CD4-positive, alpha-beta T cell treated with Interleukin-15 for 4 hours (primary cell): Measurements from ENCODE around the gene PFN3.

Experiments used
- DNase-seq: peaks from one replicate; pipeline ENCODE4 v3.0.0-alpha.2; 2020; ENCODE audit warnings: low spot score

PFN3 gene, protein sequence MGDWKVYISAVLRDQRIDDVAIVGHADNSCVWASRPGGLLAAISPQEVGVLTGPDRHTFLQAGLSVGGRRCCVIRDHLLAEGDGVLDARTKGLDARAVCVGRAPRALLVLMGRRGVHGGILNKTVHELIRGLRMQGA

DNA sequence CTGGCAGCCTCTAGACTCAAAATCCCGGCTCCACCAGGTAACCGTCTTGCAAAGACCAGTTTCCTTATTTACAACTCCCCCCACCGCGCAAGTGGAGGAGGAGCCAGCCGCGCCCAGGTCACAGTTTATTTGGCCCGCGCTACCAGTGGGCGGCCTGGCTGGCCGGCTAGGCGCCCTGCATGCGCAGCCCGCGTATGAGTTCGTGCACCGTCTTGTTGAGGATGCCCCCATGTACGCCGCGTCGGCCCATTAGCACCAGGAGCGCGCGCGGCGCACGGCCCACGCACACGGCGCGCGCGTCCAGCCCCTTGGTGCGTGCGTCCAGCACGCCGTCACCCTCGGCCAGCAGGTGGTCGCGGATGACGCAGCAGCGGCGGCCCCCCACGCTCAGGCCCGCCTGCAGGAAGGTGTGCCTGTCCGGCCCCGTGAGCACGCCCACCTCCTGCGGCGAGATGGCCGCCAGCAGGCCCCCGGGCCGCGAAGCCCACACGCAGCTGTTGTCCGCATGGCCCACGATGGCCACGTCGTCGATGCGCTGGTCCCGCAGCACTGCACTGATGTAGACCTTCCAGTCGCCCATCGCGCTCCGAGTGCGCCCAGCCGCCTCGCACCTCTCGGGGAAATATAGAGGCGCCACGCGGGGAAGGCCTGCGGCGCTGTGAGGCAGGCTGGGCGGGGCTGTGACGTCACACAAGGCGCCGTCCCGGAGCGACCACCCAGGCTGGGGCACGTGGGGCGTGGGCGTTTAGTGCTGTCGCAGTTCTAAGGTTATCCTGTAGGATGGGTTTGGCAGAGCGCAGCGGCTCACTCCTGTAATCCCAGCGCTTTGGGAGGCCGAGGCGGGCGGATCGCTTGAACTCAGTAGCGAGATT lies at the start of gene PFN3:
PFN3 (minus strand) TSS at position 665 of the 872 bp plus-strand sequence; CDS start at position 580, 85 bp downstream.
- DNase-seq: no peak

DNA sequence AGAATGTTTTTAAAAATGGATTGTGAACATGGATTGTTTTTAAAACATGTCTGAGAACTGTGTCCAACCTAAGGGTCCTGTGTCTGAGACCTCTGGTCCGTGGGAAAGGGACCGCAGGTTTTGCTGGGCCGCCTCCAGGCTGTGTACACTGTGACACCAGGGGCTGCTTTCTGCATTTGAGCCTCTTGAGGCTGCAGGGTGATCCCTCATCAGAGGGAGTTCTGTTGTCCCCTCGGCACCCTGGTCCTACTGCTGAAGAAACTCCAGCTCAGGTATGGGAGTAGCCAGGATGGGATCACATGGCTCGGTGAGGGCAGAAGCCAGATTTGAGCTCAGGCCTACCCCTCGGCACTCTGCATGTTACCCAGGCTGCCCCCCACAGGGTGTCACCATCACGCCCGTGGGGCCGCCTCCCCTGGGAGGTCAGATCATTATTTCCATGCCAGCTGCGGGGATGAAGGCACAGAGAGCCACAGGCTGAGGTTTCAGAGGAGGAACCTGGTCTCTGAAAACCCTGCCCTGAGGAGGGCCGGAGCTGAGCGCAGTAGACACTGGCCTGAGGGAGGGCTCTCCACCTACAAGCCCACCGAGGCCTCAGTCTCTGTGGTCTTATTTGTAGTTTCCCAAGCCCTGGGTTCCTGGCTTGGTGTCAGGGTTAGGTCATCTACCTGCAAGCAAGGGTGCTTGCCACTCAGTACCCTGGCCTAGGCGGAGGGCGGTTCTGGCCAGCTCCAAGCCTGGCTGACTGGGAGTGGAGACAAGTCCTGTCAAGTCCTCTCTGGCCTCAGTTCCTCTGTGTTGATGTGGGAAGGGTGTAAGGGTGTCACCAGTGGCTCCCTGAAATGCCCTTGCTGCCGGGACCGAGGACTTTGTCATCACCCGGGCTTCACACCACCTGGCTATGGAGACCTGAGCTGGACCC lies 48.9 kb upstream of the PFN3 start:
- no peak for DNase-seq

DNA sequence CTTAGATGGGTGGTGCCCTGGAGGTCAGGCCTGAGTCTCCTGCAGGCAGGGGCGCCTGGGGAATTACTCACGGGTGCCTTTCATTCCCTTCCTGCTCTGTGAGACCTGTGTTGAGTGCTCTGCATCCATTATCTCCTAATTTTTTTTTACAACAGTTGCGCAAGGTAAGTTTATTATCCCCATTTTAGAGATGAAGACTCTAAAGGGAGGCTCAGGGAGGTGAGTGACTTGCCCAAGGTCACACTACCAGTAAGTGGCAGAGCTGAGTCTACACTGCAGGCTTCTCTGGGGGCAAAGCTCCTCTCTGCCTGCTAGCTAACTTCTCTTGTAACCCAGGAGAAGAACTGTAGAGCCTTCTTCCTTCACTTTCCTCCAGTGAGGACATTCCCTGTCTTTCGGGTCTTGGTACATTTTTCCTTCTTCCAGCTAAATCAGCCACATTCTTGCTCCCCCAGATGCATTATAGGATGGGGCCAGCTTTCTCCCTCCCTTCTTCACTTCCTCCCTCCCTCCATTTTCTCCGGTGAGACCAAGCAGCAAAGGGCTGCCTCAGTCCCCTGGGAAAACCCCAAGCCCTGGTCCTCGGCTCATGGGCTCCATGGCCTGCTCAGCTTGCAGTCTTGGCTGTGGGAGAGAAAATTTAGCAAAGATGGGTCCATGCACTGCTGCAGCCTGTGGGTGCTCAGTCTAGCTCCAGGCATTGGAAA lies 47.9 kb upstream of the PFN3 start:
- no peak for DNase-seq

DNA sequence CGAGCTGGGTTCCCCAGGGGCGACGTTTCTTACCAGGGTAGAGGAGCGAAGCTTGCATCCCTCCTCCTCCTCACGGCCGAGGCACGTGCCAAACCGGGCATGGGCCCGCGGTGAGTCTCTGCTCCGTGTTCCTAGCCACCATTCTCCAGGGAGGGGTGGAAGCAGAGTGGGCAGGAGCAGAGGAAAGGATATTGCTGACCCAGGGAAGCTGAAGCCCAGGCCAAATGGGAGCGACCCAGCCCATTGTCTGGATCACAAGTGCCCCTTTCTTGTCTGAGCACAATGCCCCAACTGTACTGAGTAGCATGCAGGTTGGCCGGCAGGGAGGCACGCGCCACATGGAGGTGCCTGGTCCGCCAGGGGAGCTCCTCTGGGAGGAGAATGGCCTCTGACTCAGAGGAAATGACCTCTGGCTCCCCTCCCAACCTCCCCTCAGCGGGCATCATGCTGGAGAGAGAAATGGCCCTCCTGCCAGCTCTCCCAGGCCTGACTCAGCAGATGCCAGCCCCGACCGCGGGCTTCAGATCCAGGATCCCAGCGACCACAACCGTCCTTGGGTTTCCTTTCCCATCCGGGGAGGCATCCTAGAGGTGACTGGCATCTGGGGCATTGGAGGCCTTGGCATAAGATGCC lies 47.3 kb upstream of the PFN3 start:
- no peak for DNase-seq

DNA sequence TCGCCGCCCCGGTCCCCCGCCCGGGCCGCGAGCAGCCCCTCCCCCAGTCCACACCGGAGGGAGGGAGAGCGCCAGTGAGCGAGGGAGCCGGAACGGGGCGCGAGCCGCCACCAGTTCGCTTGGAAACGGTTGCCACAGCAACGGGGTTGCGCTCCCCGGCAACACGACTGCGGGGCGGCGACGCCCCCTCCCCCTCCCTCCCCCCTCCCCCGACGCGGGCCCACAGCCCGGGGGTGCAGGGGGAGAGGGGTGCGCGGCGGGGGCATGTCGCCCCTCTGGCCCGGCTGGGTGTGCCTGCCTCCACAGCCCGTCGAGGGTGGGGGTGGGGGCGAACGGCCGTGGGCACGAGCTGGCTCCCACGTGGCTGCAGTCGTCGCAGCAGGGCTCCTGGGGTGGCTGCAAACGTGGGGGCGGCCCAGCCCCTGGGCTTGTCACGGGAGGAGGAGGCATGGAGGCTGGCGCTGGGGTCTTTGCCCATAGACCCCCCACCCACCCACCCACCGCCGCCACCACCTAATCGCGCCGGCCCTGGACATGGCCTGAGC lies 46.7 kb upstream of the PFN3 start:
- peak; percentile 82 for DNase-seq

DNA sequence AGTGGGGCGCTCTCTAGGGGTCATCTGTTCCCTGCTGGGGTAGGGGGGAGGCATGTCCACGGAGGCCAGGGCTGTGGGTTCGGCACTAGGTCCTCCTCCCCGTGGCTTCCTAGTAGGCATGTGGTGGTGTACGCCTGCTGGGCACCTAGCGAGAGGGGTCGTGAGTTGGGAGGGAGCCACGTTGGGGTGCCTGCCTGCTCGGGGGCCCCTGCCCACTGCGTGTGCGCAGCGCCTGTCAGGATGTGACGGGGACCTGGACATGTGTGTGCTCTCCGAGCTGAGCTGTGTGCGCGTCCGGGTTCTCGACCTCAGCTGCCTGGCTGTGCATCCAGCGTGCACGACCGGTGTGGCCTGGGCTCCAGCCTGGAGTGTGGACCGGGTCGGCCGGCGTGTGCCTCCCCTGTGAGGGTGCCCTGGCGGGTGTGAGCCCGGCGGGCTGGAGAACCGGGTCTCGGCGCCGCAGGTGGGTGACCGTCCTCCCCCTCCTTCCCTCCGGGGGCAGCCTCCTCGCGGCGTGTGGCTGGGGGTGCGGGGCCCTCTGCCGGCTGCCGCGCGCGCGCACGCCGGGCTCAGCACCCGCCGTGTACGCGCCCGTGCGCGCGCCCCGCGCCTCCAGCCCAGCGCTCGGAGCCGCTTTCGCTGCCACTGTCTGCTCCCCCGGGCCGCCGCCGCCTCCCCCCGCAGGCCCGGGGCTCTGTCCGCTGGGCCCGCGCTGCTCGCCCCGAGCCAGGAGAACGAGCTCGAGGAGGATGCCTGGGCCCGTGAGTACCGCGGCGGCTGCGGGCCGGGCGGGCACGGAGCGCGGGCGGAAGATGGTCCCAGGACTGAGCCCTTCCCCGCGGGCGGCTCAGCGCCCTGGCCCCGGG lies 46.0 kb upstream of the PFN3 start, which contains the start of gene PRR7:
PRR7 (plus strand) TSS at position 615 of the 866 bp plus-strand sequence. CDS start 8,254 bp downstream, outside the sequence.
- peak; percentile 74 for DNase-seq

DNA sequence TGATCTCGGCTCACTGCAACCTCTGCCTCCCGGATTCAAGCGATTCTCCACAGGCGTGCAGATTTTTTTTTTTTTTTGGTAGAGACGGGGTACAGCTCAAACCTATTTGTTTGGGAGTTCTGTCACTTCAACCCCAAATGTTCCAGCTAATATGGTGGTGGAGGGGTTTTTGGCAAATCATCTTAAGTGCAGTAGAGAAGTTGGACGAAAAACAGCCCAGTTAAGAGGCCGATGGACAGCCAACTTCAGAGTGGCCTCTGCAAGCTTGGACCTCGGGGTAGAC lies 45.4 kb upstream of the PFN3 start:
- no peak for DNase-seq

DNA sequence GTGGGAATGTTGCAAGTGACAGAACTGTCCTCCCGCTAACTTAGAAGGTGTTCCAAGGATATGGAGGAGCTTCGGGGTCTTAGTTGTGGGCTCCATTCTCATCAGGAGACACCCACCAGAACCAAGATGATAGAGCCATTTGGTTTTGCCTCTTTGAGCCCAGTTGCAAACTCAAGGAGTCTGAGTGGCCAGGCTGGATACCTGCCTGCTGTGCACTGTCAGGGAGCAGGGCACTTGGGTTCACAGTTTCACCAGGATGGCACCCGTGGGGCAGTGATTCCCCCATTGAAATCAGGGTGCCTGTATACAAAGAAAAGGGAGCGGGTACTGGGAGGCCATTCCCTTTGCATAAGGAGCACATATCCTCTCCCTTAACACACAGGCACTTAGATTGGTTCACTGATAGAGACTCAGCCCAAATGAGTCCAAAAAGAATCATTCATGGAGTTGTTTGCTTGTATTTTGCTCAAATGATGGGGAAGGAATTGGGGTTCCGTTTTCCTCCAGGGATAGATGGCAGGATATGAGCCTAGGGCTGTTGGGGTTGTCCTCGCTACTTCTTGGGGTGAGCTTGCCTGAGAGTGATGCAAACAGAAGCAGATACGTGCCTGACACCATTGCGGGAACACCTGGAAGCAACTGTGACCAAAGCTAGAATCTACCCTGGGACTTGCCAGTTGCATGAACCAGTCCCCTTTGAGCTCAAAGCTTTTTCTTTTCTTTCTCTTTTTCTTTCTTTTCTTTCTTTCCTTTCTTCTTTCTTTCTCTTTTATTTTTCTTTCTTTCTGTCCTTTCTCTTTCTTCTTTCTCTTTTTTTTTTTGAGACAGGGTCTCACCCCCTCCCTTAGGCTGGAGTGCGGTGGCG lies 44.8 kb upstream of the PFN3 start:
- DNase-seq: peak; percentile 31

DNA sequence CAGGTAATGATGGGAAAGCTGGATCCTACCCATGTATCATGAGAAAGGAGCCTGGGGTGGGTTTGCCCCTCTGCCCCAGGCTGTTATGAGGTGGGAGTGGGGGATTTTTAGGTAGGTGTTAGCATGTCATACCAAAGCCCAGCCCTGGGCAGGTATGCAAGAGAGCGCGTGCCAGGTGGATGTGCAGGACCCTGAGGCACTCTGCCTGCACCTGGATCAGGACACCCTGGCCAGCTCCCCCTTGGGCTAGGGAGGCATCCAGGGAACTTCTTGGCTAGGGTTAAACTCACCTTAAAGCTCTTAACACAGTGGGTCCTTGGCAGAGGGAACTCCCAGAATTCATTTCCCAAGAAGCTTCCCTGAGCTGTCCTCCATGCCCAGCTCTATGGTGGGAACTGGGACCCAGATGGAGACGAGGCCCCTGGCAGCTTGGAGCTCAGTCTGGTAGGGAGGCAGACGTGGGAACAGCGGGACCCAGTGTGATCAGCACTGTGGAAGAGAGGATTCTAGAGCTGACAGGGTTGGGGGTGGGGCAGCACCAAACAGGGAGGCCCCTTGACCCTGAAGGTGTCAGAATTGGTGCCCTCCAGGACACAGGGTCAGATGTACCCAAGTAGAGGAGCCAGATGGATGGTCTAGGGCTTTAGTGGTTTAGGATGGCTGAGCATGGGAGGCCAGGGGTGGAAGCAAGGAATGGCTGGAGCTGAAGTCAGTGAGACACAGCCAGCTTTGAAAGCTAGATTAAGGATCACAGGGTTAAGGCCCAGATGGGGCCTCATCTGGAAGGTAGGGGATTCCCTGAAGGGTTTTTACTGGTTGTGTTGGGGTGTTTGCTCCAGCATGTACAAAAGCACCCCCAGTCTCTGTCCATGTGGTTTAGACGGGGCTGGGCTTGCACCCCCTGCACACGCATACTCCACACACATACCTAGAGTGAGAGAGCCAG lies 43.9 kb upstream of the PFN3 start:
- DNase-seq: peak; percentile 36

DNA sequence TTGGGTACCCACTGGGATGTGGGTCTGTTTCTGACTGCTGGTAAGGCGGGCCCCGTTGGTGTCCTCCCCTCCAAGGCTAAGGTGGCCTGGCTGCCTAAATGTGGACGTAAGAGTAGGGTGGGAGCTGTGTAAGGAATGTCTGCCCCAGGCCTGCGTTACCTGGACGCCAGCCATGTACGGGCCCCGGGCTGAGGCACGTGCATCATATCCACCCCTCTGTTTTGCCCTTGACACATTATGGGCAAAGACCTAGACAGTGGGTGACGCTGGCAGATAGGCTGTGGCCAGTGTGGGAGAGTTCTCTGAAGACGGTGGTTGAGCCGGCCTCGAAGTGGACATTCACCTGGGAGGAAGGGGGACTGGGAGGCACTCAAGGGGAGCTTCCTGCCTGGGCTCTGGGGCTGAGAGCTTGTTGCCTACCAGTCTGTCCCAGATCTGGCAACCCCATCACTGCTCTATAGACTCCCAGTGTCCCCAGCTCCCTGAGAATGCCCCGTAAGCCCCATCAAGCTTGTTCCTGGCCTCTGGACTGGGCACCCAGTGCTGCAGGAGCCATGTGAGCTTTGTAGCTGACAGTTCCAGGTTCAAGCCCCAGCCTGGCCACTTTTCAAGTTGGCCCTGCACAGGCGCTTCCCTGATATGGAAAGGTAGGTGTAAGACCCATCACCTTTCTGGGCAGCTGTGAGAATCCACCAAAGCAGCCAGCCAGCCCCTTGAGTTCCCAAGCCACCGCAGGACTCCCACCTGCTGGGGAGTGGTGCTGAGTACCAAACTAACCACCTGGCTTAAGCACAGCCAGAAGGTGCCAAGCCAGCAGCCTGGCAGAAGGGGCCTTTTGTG lies 42.9 kb upstream of the PFN3 start:
- DNase-seq: no peak

DNA sequence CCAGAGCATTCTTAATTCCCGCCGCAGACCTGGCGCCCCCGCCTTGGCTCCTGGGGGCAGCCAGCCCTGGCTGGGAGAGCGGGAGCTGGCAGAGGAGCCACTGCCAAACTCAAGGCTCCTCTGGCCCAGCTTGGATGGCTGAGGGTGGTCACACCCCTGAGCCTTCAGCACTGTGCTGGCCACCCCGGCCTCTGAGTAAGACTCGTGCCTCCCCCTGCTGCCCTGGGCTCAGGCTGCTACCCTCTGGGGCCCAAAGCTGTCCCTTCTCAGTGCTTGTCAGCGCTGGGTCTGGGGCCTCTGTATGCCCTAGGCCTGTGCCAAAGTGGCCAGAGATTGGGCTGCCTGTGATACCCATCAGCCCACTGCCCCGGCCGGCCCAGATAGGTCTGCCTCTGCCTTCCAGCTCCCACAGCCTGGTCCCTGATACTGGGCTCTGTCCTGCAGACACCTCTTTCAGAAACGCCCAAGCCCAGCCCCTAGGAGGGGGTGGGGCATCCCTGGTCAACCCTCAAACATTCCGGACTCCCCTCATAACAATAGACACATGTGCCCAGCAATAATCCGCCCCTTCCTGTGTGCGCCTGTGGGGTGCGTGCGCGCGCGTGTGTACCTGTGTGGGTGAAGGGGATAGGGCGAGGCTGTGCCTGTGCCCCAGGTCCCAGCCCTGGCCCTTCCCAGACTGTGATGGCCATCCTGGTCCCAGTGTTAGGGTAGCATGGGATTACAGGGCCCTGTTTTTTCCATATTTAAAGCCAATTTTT lies 41.8 kb upstream of the PFN3 start:
- no peak for DNase-seq

DNA sequence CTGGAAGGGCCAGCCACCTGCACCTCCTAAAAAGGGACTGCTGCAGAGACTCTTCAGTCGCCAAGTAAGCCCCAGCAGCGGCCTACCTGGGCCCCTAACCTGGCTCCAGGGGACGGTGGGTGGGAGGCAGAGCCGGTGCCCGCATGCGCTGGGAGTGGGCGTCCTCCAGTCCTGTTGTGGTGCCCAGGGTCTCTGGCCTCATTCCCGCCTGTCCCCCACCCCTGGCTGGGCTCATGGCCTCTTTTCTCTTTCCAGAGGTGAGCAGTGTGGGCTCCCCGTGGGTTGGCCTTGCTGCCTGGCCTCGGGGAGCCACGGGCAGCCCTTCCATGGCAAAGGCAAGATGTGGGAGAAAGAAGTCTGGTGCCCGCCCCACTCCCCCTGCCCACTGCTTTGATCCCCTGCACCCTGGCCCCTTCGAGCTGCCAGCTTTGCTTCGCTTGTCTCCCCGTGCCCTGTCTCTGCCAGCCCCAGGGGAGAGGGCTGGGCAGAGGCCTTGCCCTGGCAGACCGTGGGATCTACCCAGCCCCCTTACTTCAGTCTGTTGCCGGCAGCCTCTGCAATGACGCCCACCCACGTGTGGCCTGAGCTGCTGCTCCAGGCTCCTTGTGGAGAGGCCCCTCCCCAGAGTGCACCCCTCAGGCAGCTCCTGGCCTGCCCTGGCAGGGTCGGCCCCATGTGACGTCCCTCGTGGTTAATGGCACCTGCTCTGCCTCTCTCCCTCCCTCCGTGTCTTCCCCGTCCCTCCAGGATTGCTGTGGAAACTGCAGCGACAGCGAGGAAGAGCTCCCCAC lies 40.7 kb upstream of the PFN3 start:
- DNase-seq: no peak

DNA sequence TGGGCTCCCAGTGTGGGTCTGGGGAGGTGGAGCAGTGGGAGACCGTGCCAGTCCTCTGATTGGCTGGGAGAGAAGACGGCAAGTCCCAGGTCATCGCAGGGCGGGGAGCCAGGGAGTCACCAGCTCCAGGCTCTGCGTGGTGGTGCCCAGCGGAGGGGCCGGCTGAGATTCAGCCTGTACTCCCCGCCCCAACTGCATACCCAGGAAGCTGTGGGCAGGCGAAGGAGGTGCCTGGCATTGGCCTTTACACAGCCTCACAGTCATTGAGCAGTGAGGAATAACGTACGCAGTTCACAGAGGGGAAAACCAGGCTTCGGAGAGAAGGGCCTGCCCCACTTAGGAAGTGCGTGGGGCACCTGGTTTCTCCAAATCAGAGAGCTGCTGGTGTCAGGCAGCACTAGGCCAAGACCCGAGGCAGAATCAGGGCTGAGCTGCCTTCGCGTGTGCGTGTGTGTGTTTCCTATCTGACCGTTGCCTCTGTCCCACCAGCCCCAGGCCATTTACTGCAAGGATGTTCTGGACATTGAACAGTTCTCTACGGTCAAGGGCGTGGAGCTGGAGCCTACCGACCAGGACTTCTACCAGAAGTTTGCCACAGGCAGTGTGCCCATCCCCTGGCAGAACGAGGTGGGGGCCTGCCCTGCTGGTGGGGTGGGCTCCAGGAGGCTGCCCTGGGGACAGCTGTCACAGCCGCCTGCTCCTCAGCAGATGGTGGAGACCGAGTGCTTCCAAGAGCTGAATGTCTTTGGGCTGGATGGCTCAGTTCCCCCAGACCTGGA lies 39.9 kb upstream of the PFN3 start:
- DNase-seq: no peak

DNA sequence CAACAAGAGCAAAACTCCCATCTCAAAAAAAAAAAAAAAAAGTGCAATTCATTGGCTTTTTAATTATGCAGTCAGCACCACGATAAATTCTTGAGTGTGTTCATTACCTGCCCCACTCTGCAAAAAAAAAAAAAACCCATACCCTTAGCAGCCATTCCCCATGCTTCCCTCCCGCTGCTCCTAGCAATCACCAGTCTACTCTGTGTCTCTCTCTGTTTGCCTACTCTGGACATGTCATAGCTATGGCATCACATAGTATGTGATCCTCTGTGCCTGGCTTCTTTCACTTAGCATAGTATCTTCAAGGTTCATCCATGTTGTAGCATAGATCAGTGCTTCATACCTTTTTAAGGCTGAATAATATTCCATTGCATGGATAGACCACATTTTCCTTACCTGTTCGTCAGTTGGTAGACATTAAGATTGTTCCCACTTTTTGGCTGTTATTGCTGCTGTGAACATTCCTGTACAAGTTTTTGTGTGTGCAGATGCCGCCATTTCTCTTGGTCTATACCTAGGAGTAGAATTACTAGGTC lies 39.1 kb upstream of the PFN3 start:
- DNase-seq: no peak

DNA sequence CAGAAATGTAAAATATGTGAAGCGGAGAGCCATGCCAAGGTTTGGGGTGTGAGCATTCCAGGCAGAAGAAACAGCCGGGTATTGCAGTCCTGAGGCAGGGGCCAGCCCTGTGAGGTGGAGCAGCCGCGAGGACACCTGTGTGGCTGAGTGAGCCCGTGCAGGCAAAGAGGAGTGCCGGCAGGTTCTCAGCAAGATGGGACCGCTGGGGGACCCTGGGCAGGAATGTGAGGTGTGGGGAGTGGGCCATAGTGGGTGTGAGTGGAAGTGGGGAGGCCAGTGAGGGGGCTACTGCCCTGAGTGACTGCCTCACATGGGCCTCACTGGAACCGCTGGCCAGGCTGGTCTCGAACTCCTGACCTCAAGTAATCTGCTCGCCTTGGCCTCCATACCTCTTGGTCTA lies 38.0 kb upstream of the PFN3 start:
- no peak for DNase-seq
